ENCODE results near the gene TDRD7.

TDRD7 gene

GRCh38 chr9:97411789-97412625 lies at the start of gene TDRD7:
Gene TDRD7, plus strand, starts transcription at chr9:97412096. Its CDS starts 16,370 bp downstream, at chr9:97428466.
- peak; percentile 83 to 84 for DNase-seq (ENCODE audit: low read depth in 2 of 2)

GRCh38 chr9:97362777-97363545 lies 48.9 kb upstream of the TDRD7 start:
- no peak for DNase-seq (ENCODE audit: low read depth in 2 of 2)

- no peak for DNase-seq (ENCODE audit: low read depth in 2 of 2)
Observed at GRCh38 chr9:97363661-97364299, 48.1 kb upstream of the TDRD7 start.

GRCh38 chr9:97364769-97365490 lies 47.0 kb upstream of the TDRD7 start:
- no peak for DNase-seq (ENCODE audit: low read depth in 2 of 2)

GRCh38 chr9:97365634-97366033 lies 46.3 kb upstream of the TDRD7 start:
- no peak for DNase-seq (ENCODE audit: low read depth in 2 of 2)

- no peak for DNase-seq (ENCODE audit: low read depth in 2 of 2)
Observed at GRCh38 chr9:97366476-97366875, 45.4 kb upstream of the TDRD7 start.

GRCh38 chr9:97366889-97367288 lies 45.0 kb upstream of the TDRD7 start:
- DNase-seq (ENCODE audit: low read depth in 2 of 2): no peak

- no peak for DNase-seq (ENCODE audit: low read depth in 2 of 2)
Observed at GRCh38 chr9:97367729-97368128, 44.2 kb upstream of the TDRD7 start.

- DNase-seq (ENCODE audit: low read depth in 2 of 2): no peak
Observed at GRCh38 chr9:97368964-97369363, 42.9 kb upstream of the TDRD7 start.

GRCh38 chr9:97372580-97372979 lies 39.3 kb upstream of the TDRD7 start:
- DNase-seq (ENCODE audit: low read depth in 2 of 2): no peak

- DNase-seq (ENCODE audit: low read depth in 2 of 2): no peak
Observed at GRCh38 chr9:97373331-97373730, 38.6 kb upstream of the TDRD7 start.

GRCh38 chr9:97374811-97375210 lies 37.1 kb upstream of the TDRD7 start:
- DNase-seq (ENCODE audit: low read depth in 2 of 2): no peak

GRCh38 chr9:97376902-97377301 lies 35.0 kb upstream of the TDRD7 start:
- no peak for DNase-seq (ENCODE audit: low read depth in 2 of 2)

- DNase-seq (ENCODE audit: low read depth in 2 of 2): no peak
Observed at GRCh38 chr9:97382099-97382718, 29.7 kb upstream of the TDRD7 start.

GRCh38 chr9:97384406-97385262 lies 27.3 kb upstream of the TDRD7 start:
- DNase-seq (ENCODE audit: low read depth in 2 of 2): no peak

- DNase-seq (ENCODE audit: low read depth in 2 of 2): no peak
Observed at GRCh38 chr9:97385626-97386264, 26.2 kb upstream of the TDRD7 start.

- no peak for DNase-seq (ENCODE audit: low read depth in 2 of 2)
Observed at GRCh38 chr9:97386265-97386633, 25.6 kb upstream of the TDRD7 start.

GRCh38 chr9:97386733-97387503 lies 25.0 kb upstream of the TDRD7 start:
- DNase-seq (ENCODE audit: low read depth in 2 of 2): peak; percentile 37 to 40

GRCh38 chr9:97387504-97387886 lies 24.4 kb upstream of the TDRD7 start:
- DNase-seq (ENCODE audit: low read depth in 2 of 2): no peak
